SU-DHL-6 (cell line): ENCODE data around the gene ZNF563.

ENCODE experiments used
- CTCF ChIP-seq: fragments of 200-600 bp; sonication (generic); IDR thresholded peaks from one replicate; pipeline ENCODE4 v1.5.1; 2017; ENCODE audit warnings: antibody characterized with exemption, mild to moderate bottlenecking, low read length, moderate library complexity; ENCODE audit not compliant: insufficient read depth, poor library complexity, severe bottlenecking
- EZH2phosphoT487 ChIP-seq: fragments of 200-600 bp; sonication (generic), shearing (Covaris generic); conservative IDR thresholded peaks from 2 replicates; pipeline ENCODE4 v1.6.1; 2018; ENCODE audit warnings: mild to moderate bottlenecking, antibody characterized with exemption, low read length, moderate library complexity, mixed read lengths

DNA sequence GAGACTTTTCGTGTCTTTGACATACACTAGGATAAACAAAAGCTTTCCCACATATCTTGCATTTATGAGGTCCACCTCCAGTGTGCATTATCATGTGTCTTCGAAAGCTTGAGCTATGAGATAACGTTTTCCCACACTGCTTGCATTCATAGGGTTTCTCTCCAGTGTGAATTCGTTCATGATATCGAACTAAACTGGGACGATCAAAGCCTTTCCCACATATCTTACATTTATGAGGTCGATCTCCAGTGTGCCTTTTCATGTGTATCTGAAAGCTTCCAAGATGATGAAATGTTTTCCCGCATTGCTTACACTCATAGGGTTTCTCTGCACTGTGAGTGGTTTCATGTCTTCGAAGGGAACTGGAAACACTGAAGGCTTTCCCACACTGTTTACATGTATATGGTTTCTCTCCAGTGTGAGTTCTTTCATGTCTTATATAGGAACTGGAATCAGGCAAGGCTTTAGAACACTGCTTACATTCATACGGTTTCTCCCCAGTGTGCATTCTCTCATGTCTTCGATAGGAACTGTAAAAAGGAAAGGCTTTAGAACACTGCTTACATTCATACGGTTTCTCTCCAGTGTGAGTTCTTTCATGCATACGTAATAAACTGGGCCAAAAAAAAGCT is 14.5 kb downstream of the ZNF563 start:
- no peak for TF ChIP-seq CTCF
- no peak for TF ChIP-seq EZH2phosphoT487
